M059J (cell line): ENCODE measurements around the gene IGF1R. TPM values are rescaled to one million over a fixed set of nuclear protein-coding genes. Genes with fewer than 3 reads are reported as not detected.
A peak's percentile ranks its signal among the peaks of the same experiment; 100 is the strongest.

Experiments used
- DNase-seq: peaks from one replicate; pipeline ENCODE4 v3.0.0-alpha.2; 2012; ENCODE audit warnings: low read depth
- total RNA-seq: library from RNA; depleted of rRNA; stranded (reverse); fragments of >200 nt; shearing (Covaris generic); gene quantifications from 2 replicates; pipeline ENCODE4 v1.2.3, GENCODE V29; 2014

Gene IGF1R
- total RNA-seq, 1 experiment from 2014 or later, result 8.1 TPM

- DNase-seq, result peak; percentile 35
Observed at GRCh38 chr15:98671060-98672008, 23.0 kb downstream of the IGF1R start.

GRCh38 chr15:98673133-98673532 lies 24.8 kb downstream of the IGF1R start:
- DNase-seq, result no peak

GRCh38 chr15:98674336-98674735 lies 26.0 kb downstream of the IGF1R start:
- DNase-seq, result no peak

- no peak for DNase-seq
Observed at GRCh38 chr15:98676586-98677270, 28.4 kb downstream of the IGF1R start.

GRCh38 chr15:98677345-98678059 lies 29.2 kb downstream of the IGF1R start:
- DNase-seq, result no peak

- no peak for DNase-seq
Observed at GRCh38 chr15:98678484-98678883, 30.1 kb downstream of the IGF1R start.

- no peak for DNase-seq
Observed at GRCh38 chr15:98681061-98681460, 32.7 kb downstream of the IGF1R start.

- DNase-seq, result no peak
Observed at GRCh38 chr15:98682992-98683701, 34.8 kb downstream of the IGF1R start.

- no peak for DNase-seq
Observed at GRCh38 chr15:98683831-98684230, 35.5 kb downstream of the IGF1R start.

GRCh38 chr15:98684436-98684835 lies 36.1 kb downstream of the IGF1R start:
- peak; percentile 49 for DNase-seq

GRCh38 chr15:98684995-98685525 lies 36.7 kb downstream of the IGF1R start:
- no peak for DNase-seq

- no peak for DNase-seq
Observed at GRCh38 chr15:98686983-98687382, 38.6 kb downstream of the IGF1R start.

- peak; percentile 56 for DNase-seq
Observed at GRCh38 chr15:98689431-98689861, 41.1 kb downstream of the IGF1R start.

GRCh38 chr15:98690272-98690950 lies 42.1 kb downstream of the IGF1R start:
- no peak for DNase-seq

- DNase-seq, result no peak
Observed at GRCh38 chr15:98692213-98692612, 43.9 kb downstream of the IGF1R start.

GRCh38 chr15:98694161-98694560 lies 45.8 kb downstream of the IGF1R start:
- DNase-seq, result no peak

- DNase-seq, result no peak
Observed at GRCh38 chr15:98698792-98699191, 50.5 kb downstream of the IGF1R start.

- no peak for DNase-seq
Observed at GRCh38 chr15:98699591-98700424, 51.5 kb downstream of the IGF1R start.

GRCh38 chr15:98700519-98700918 lies 52.2 kb downstream of the IGF1R start:
- no peak for DNase-seq
